Glutamatergic neuron (in vitro differentiated cells): Measurements from ENCODE around the gene CCDC87. TPM values are rescaled to one million over a fixed set of nuclear protein-coding genes. Genes with fewer than 3 reads are reported as not detected.
"Not testable (repeated sequence)": the region's sequence is repeated elsewhere in the genome, so short reads cannot be mapped to it uniquely, and the experiment has no call there.

ENCODE experiments used
- DNase-seq: peaks from one replicate; pipeline ENCODE4 v3.0.0; 2022
- H3K27ac Mint-ChIP-seq: one replicate; pipeline ENCODE4 v1.8.0; 2020; ENCODE audit warnings: mild to moderate bottlenecking, mixed read lengths, inconsistent platforms; ENCODE audit not compliant: unreplicated experiment
- H3K27me3 Mint-ChIP-seq: one replicate; pipeline ENCODE4 v1.8.0; 2020; ENCODE audit warnings: mild to moderate bottlenecking, moderate library complexity, mixed read lengths, inconsistent platforms; ENCODE audit not compliant: unreplicated experiment
- H3K36me3 Mint-ChIP-seq: one replicate; pipeline ENCODE4 v1.8.0; 2020; ENCODE audit warnings: mild to moderate bottlenecking, mixed read lengths, inconsistent platforms; ENCODE audit not compliant: unreplicated experiment
- H3K4me1 Mint-ChIP-seq: one replicate; pipeline ENCODE4 v1.8.0; 2020; ENCODE audit warnings: mild to moderate bottlenecking, low read depth, mixed read lengths, inconsistent platforms; ENCODE audit not compliant: unreplicated experiment
- H3K4me3 Mint-ChIP-seq: one replicate; pipeline ENCODE4 v1.8.0; 2020; ENCODE audit warnings: mild to moderate bottlenecking, mixed read lengths, inconsistent platforms; ENCODE audit not compliant: unreplicated experiment
- H3K9me3 Mint-ChIP-seq: one replicate; pipeline ENCODE4 v1.8.0; 2020; ENCODE audit warnings: mild to moderate bottlenecking, moderate library complexity, mixed read lengths, inconsistent platforms; ENCODE audit not compliant: unreplicated experiment
- CTCF ChIP-seq: fragments of 200-600 bp; sonication (generic); IDR thresholded peaks from one replicate; pipeline ENCODE4 v1.5.0; 2021; ENCODE audit not compliant: partially characterized antibody, unreplicated experiment
- total RNA-seq: library from RNA; stranded (reverse); fragmentation: NEBNext Ultra II Directional; extraction: Animal tissue kit (Norgen Biotek cat#: 25700); gene quantifications from one replicate; pipeline ENCODE4 v1.2.1, GENCODE V29; 2021; ENCODE audit not compliant: unreplicated experiment

Gene CCDC87
- total RNA-seq, 1 donor from 2014 or later, result 0.51 TPM

GRCh38 chr11:66541892-66542291, 51.0 kb downstream of the CCDC87 start:
- Mint-ChIP-seq H3K36me3 (peaks cover 4% of the 10 kb centered on the region), H3K9me3 (peaks cover 13% of the 10 kb centered on the region), H3K4me1 (peaks cover 15% of the 10 kb centered on the region), H3K4me3 (no peak overlapping the region), H3K27me3 (peaks cover 14% of the 10 kb centered on the region), H3K27ac (no peak overlapping the region)
- no peak for TF ChIP-seq CTCF
- DNase-seq, result no peak

- not testable (repeated sequence) for DNase-seq
Measured at GRCh38 chr11:66540598-66540997, 52.3 kb downstream of the CCDC87 start.

More at GRCh38 chr11:66540598-66540997, 52.3 kb downstream of the CCDC87 start:
- H3K9me3 Mint-ChIP-seq, result peaks cover 13% of the 10 kb centered on the region
- peaks cover 15% of the 10 kb centered on the region for H3K4me1 Mint-ChIP-seq
- not testable (repeated sequence) for H3K4me3 Mint-ChIP-seq, H3K36me3 Mint-ChIP-seq, H3K27ac Mint-ChIP-seq
- H3K27me3 Mint-ChIP-seq, result peaks cover 12% of the 10 kb centered on the region

Other genes with a start within 250 kb of the CCDC87 start
- 44.0 TPM for gene BRMS1, start 248.0 kb downstream of the CCDC87 start, total RNA-seq
- gene B4GAT1, start 245.4 kb downstream of the CCDC87 start, total RNA-seq, result 42.7 TPM
- gene SLC29A2, start 221.3 kb downstream of the CCDC87 start, total RNA-seq, result 2.8 TPM
- gene NPAS4, start 172.0 kb downstream of the CCDC87 start, total RNA-seq, result 0.78 TPM
- gene MRPL11, start 154.2 kb downstream of the CCDC87 start, total RNA-seq, result 27.5 TPM
- 7.7 TPM for gene PELI3, start 126.2 kb downstream of the CCDC87 start, total RNA-seq
- gene DPP3, start 112.6 kb downstream of the CCDC87 start, total RNA-seq, result 72.0 TPM
- 37.3 TPM for gene BBS1, start 82.4 kb downstream of the CCDC87 start, total RNA-seq
- gene ZDHHC24, start 47.0 kb downstream of the CCDC87 start, total RNA-seq, result 11.5 TPM
- 2.0 TPM for gene ACTN3, start 46.2 kb downstream of the CCDC87 start, total RNA-seq
- 31.1 TPM for gene CTSF, start 24.5 kb downstream of the CCDC87 start, total RNA-seq
- gene CCS, start 122 bp upstream of the CCDC87 start, total RNA-seq, result 65.1 TPM
- 89.2 TPM for gene RBM14, start 23.6 kb upstream of the CCDC87 start, total RNA-seq
- gene RBM4, start 45.6 kb upstream of the CCDC87 start, total RNA-seq, result 244 TPM
- gene RBM4B, start 84.8 kb upstream of the CCDC87 start, total RNA-seq, result 61.2 TPM
- gene SPTBN2, start 136.2 kb upstream of the CCDC87 start, total RNA-seq, result 371 TPM